ENCODE measurements around the gene EXO1. TPM values are rescaled to one million over a fixed set of nuclear protein-coding genes. Genes with fewer than 3 reads are reported as not detected.
"Not testable (repeated sequence)": the region's sequence is repeated elsewhere in the genome, so short reads cannot be mapped to it uniquely, and the experiment has no call there.

The EXO1 gene
- total RNA-seq, 1 donor from 2014 or later: 0.65 TPM

- DNase-seq (ENCODE audit: missing footprints) (no peak), ATAC-seq (no peak)
- intact Hi-C loops (cut with DNase I): no loop called here
These were observed 19.5 kb upstream of the EXO1 start for GRCh38 chr1:241828463-241829021.

GRCh38 chr1:241829468-241829867 is 18.5 kb upstream of the EXO1 start:
- no peak for ATAC-seq
- intact Hi-C loops (cut with DNase I): no loop called here

GRCh38 chr1:241834733-241835377 is 13.1 kb upstream of the EXO1 start:
- DNase-seq (ENCODE audit: missing footprints): no peak
- intact Hi-C loops (cut with DNase I): no loop called here
- no peak for ATAC-seq

More at GRCh38 chr1:241829468-241829867, 18.5 kb upstream of the EXO1 start:
- no peak for DNase-seq (ENCODE audit: missing footprints)

- no peak for ATAC-seq
- intact Hi-C loops (cut with DNase I): no loop called here
- DNase-seq (ENCODE audit: missing footprints): no peak
These were observed 11.1 kb upstream of the EXO1 start for GRCh38 chr1:241836941-241837340.

GRCh38 chr1:241837416-241837815 is 10.6 kb upstream of the EXO1 start:
- intact Hi-C loops (cut with DNase I): no loop called here
- no peak for DNase-seq (ENCODE audit: missing footprints)
- no peak for ATAC-seq

GRCh38 chr1:241837901-241838300 is 10.1 kb upstream of the EXO1 start:
- intact Hi-C loops (cut with DNase I): no loop called here
- no peak for ATAC-seq

GRCh38 chr1:241838897-241839296 is 9.1 kb upstream of the EXO1 start:
- ATAC-seq (no peak), DNase-seq (ENCODE audit: missing footprints) (no peak)
- intact Hi-C loops (cut with DNase I): no loop called here

More at GRCh38 chr1:241837901-241838300, 10.1 kb upstream of the EXO1 start:
- DNase-seq (ENCODE audit: missing footprints): no peak

- intact Hi-C loops (cut with DNase I): no loop called here
- no peak for DNase-seq (ENCODE audit: missing footprints)
- ATAC-seq: no peak
These were observed 8.5 kb upstream of the EXO1 start for GRCh38 chr1:241839369-241839979.

- DNase-seq (ENCODE audit: missing footprints) (no peak), ATAC-seq (no peak)
- intact Hi-C loops (cut with DNase I): no loop called here
These were observed 7.8 kb upstream of the EXO1 start for GRCh38 chr1:241840164-241840563.

GRCh38 chr1:241841691-241842090 is 6.3 kb upstream of the EXO1 start:
- no peak for ATAC-seq
- DNase-seq (ENCODE audit: missing footprints): no peak
- intact Hi-C loops (cut with DNase I): no loop called here

GRCh38 chr1:241842565-241842964 is 5.4 kb upstream of the EXO1 start:
- intact Hi-C loops (cut with DNase I): no loop called here
- no peak for DNase-seq (ENCODE audit: missing footprints)
- no peak for ATAC-seq

GRCh38 chr1:241844593-241844992 is 3.4 kb upstream of the EXO1 start:
- intact Hi-C loops (cut with DNase I): no loop called here
- DNase-seq (ENCODE audit: missing footprints) (no peak), ATAC-seq (no peak)

- no peak for DNase-seq (ENCODE audit: missing footprints)
- no peak for ATAC-seq
- intact Hi-C loops (cut with DNase I): loop anchor here (5.0 kb wide), 2 partner anchors 234 to 314 kb away; partner anchors contain the start of gene KMO
These were observed 1.6 kb upstream of the EXO1 start for GRCh38 chr1:241846375-241846774.

GRCh38 chr1:241846862-241847539 is 1.0 kb upstream of the EXO1 start:
- intact Hi-C loops (cut with DNase I): loop anchor here (5.0 kb wide), 2 partner anchors 235 to 315 kb away; partner anchors contain the start of gene KMO
- DNase-seq (ENCODE audit: missing footprints): no peak

GRCh38 chr1:241847540-241847795 is 536 bp upstream of the EXO1 start:
- DNase-seq (ENCODE audit: missing footprints): no peak
- intact Hi-C loops (cut with DNase I): loop anchor here (5.0 kb wide), 2 partner anchors 235 to 315 kb away; partner anchors contain the start of gene KMO
- ATAC-seq: no peak

More at GRCh38 chr1:241846862-241847539, 1.0 kb upstream of the EXO1 start:
- ATAC-seq: no peak

GRCh38 chr1:241848686-241849344 is 811 bp downstream of the EXO1 start:
- intact Hi-C loops (cut with DNase I): loop anchor here (5.0 kb wide), 2 partner anchors 237 to 317 kb away; partner anchors contain the start of gene KMO
- no peak for DNase-seq (ENCODE audit: missing footprints)
- no peak for ATAC-seq

GRCh38 chr1:241849345-241849695 is 1.3 kb downstream of the EXO1 start:
- intact Hi-C loops (cut with DNase I): loop anchor here (5.0 kb wide), 2 partner anchors 237 to 317 kb away; partner anchors contain the start of gene KMO
- no peak for DNase-seq (ENCODE audit: missing footprints)
- no peak for ATAC-seq

GRCh38 chr1:241855545-241856140 is 7.6 kb downstream of the EXO1 start:
- intact Hi-C loops (cut with DNase I); ATAC-seq; DNase-seq (ENCODE audit: missing footprints): not testable (repeated sequence)

- ATAC-seq: no peak
- intact Hi-C loops (cut with DNase I): no loop called here
- no peak for DNase-seq (ENCODE audit: missing footprints)
These were observed 9.1 kb downstream of the EXO1 start for GRCh38 chr1:241857131-241857530.

Measured in Right ventricle myocardium inferior (tissue), 1 donor.